G401.6 (cell line): Measurements from ENCODE around the gene BCAT1.
A peak's percentile ranks its signal among the peaks of the same experiment; 100 is the strongest.
"Not testable (repeated sequence)": the region's sequence is repeated elsewhere in the genome, so short reads cannot be mapped to it uniquely, and the experiment has no call there.

Source experiments
- FAIRE-seq: peaks from 2 replicates; lab custom pipeline; 2012; peaks lifted over from hg19 to GRCh38; lab: Jason Lieb, UNC

Gene BCAT1

DNA sequence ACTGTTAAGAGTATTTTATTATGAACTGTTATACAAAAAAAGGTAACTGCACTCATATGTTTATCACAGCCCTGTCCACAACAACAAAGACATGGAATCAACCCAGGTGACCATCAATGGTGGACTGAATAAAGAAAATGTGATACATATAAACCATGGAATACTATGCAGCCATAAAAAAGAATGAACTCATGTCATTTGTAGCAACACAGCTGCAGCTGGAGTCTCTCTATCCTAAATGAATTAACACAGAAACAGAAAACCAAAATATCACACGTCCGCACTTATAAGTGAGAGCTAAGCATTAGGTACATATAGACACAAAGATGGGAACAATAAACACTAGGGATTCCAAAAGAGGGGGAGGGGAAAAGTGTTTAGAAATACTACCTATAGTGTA is 95.8 kb downstream of the BCAT1 start:
- FAIRE-seq: no peak

- peak; percentile 34 for FAIRE-seq
These were observed 96.5 kb downstream of the BCAT1 start for GRCh38 chr12:24852420-24852819.

- FAIRE-seq: not testable (repeated sequence)
These were observed 97.0 kb downstream of the BCAT1 start for GRCh38 chr12:24851883-24852282.

GRCh38 chr12:24851341-24851740 is 97.6 kb downstream of the BCAT1 start:
- FAIRE-seq: no peak

DNA sequence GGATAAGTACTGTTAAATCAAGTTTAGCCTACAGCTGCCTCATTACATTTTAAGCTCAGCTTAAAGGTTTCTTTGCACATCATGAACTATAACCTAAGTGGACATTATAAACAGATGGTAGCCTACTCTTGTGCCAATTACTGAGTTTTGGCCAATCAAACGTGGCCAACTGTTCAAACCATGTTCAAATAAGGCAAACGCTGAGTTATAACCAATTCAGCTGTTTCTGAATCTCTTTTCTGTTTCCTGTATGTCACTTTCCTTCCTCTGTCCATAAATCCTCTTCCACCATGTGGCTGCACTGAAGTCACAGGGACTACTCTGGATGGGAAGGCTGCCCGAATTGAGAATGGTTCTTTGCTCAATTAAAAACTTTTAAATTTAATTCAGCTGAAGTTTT is 98.4 kb downstream of the BCAT1 start:
- FAIRE-seq: no peak

- no peak for FAIRE-seq
These were observed 99.9 kb downstream of the BCAT1 start for GRCh38 chr12:24848941-24849477.

GRCh38 chr12:24846689-24847088 is 102.2 kb downstream of the BCAT1 start:
- FAIRE-seq: no peak

DNA sequence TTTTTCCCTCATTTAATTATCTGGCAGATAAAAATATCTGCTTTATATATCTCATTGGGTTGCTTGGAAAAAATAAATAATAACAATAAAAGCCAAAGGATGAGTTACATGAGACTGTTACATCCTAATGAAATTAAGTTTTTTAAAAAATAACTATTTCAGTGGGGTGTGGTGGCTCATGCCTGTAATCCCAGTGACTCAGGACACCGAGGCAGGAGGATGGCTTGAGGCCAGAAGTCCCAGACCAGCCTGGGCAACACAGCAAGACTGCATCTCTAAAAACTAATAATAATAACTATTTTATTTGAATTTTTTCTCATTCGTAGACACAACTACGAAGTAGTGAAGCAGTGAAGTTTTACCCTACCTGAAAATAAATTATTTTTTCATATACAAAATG is 103.3 kb downstream of the BCAT1 start:
- no peak for FAIRE-seq

DNA sequence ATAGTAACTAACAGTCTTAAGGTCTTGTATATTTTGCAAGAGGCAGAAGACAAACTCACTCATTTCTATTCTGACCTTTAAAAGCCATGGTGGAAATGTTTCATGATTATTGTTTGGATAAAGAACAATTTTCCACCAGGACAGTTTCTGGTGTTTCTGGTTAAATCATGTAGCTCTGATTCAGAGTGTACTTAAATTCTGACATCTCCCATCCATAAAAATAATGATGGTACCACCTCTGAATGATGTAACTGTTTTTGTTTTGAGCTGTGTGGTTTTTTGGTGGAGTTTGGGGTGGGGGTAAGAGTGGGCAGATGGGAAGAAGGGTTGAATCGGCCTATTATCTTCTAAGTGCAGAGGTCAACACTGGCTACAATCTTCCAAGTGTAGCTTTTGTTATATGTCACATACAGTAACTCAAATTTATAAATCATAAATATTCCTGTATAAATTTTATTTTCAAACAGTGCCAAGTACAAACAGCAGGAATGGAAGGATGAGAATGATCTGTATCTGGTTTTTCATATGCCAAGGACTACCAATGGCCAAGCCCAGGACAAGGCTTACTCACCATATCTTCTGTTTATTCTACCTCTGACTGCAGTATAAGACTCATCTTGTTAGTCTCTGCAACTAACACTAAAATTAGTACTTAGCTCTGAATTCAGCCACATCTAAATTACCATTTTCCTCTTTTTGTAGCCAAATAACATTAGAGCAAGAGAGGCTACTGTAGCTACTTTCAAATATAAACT is 108.7 kb downstream of the BCAT1 start:
- no peak for FAIRE-seq

DNA sequence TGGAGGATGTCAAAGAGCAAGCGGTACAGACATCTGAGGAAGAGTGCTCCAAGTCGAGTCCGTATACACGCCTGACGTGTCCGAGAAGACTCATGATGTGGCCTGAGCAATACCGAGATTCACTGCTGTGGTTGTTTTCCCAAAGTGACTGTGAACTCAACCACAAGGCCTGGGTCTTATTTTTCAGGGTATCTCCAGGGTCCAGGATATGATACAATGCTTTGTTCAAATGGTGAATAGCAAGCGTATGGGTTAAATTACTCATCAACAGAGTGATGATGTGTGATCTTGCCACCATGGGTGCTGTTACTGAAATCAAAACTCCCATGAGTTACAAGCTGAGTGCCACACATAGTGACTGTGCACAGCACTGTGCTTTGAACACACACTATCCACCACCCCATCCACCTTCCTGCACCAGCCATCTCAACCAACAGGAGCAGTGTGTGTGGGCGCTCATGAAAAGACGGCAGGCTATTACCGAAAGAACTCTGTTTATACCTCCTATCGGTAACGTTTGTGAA is 109.6 kb downstream of the BCAT1 start:
- FAIRE-seq: no peak

DNA sequence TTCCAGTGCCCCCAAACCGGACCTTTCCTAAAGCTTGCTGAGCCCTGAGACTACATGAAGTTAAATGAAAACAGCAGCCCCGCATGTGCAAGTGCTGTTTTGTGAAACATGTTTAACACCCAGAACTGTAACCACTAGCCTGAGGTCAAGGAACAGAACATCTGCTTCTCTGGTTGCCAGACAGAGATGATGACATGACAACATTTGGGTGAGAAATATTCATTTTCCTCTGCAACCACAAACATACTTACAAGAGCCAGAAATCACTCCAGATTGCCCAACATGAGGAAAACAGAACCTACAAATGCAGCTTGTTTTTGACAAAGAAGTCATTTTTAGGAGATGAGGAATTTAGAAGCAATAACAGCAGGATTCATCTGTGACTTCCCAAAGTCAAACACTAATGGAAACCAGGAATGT is 110.4 kb downstream of the BCAT1 start:
- no peak for FAIRE-seq

DNA sequence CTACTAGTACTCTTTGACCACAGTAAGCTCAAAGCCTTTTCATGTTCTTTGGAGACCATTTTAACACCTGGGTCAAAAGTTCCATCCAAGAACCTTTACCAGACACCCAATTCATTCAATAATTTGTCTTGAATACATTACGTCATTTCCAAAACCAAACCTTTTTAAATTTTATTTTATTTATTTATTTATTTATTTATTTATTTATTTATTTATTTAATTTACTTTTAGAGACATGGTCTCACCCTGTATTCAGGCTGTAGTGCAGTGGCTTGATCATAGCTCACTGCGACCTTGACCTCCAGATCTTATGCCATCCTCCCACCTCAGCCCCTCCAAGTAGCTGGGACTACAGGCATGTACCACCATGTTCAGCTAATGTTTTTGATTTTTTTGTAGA is 113.5 kb downstream of the BCAT1 start:
- FAIRE-seq: no peak

DNA sequence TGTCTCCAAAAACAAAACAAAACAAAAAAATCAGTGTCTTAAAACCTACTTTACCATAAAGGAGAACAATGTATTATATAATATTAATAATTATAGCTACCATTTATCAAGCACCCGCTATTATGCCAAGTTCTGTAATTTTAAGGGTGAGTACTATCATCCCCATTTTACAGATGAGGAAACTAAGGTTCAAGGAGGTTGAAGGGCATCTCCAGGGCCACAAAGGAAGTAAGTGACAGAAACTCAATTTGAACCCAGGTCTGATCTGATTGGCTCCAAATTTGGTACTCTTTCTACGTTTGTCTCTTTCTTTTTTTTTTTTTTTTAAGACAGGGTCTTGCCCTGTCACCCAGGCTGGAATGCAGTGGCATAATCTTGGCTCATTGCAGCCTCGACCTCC is 115.4 kb downstream of the BCAT1 start:
- FAIRE-seq: no peak

GRCh38 chr12:24823808-24824515 is 124.9 kb downstream of the BCAT1 start:
- no peak for FAIRE-seq

DNA sequence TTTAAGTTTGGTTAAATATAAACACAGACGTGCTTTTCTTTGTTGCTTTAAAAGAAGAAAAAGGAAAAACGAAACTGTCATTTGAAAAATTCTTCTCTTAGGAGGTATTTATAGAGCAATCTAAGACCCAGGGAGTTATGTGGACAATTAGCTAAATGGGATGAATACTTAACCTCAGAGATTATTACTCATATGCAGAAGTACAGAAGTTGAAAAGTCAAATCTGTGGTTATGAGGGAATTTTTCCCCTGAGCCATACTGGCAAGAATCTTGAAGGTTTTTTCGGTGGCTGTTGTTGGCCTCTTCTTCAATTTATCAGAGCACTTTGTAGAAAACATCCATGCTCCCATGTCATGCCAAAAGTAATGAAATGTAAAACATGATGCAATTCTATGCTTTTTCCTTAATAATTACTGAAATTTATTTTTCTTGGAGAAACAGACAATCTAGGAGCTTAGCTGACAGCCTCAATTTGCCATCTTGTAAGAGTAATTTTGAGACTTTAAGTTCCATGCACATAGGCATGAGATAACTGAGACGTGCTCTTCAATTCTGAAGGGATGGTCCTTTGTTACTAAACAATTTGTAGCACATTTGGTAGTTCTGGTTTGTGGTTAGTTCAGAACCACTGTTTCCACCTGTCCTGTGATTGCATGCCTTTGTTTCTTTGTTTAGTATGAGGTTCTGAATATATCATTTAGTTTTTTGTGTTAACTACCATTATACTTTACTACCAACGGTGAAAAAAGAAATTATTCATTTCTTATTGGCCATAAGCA is 126.6 kb downstream of the BCAT1 start:
- no peak for FAIRE-seq

- FAIRE-seq: no peak
These were observed 127.2 kb downstream of the BCAT1 start for GRCh38 chr12:24821691-24822090.

DNA sequence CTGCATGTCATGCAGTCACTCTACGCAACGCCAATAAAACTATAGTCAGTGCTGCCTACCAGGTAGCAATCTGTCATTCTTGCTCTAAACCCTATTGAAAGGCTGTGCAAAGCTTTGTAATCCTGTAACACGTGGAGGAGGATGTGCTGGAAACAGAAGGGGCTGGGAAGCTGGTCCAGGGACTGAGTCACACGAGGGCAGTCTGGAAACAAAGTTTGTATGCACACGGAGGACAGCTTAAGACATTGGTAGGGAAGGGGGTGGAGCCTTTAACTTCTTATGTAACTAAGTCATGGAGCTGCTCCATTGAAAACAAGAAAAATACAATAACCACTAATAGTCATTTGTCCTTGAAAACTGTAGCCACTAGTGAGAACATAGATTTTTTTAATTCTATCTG is 128.0 kb downstream of the BCAT1 start:
- FAIRE-seq: no peak

GRCh38 chr12:24818351-24818750 is 130.6 kb downstream of the BCAT1 start:
- FAIRE-seq: no peak

- FAIRE-seq: no peak
These were observed 133.8 kb downstream of the BCAT1 start for GRCh38 chr12:24815114-24815423.

- FAIRE-seq: no peak
These were observed 134.4 kb downstream of the BCAT1 start for GRCh38 chr12:24814379-24815113.

- FAIRE-seq: no peak
These were observed 138.5 kb downstream of the BCAT1 start for GRCh38 chr12:24810378-24810777.

GRCh38 chr12:24809306-24809705 is 139.6 kb downstream of the BCAT1 start:
- FAIRE-seq: not testable (repeated sequence)
